Astrocyte of the spinal cord (primary cell): ENCODE data around the gene PRKAR1B.

Experiments
- DNase-seq: peaks from one replicate; pipeline ENCODE4 v3.0.0; 2011; ENCODE audit warnings: low read depth, low spot score
- H3K4me3 ChIP-seq: 2 replicates; pipeline ENCODE4 v1.5.1; 2011; ENCODE audit warnings: low read depth, mild to moderate bottlenecking, low read length, moderate library complexity
- in situ Hi-C: cut with HindIII; loops from 2 replicates; pipeline ENCODE4 v1.10.0; 2017; ENCODE audit warnings: low sequenced_read_pairs
- TF ChIP-seq, protein P1 (sequence below): IDR thresholded peaks from 2 replicates; pipeline ENCODE4 v1.5.1; 2012; ENCODE audit warnings: low read depth, mild to moderate bottlenecking, low read length, inconsistent platforms

The PRKAR1B gene

DNA sequence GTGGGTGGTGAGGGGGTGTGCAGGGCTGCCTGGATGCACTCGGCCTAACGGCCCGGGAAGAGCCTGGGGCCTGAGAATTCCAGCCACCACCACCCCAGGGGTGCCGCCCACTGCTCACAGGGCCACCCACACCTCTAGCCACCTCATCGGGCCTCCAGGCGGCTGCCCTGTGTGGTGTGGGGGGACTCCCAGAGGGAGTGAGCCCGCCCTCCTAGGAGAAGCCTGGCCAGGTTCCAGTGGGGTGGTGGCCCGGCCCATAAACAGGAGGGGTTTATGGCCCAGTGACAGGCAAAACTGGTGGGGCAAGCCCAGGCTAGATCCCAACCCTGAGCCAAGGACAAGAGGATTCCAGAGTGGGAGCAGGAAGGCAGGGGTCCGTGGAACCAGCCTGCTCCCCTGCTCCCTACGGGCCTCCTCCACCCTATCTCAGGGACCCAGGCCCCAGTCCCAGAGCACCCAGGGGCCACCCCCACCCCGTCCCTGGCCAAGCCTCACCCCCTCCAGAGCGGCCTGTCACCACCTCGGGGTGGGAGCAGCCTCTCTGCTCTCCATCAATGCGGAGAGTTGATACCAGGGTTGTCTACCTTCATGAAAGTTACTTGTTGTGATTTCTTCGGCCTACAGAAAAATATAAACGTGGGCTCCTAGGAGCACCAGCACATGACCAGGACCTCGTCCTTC is 187.2 kb downstream of the PRKAR1B start:
- peak; percentile 25 for DNase-seq
- TF ChIP-seq, protein P1, sequence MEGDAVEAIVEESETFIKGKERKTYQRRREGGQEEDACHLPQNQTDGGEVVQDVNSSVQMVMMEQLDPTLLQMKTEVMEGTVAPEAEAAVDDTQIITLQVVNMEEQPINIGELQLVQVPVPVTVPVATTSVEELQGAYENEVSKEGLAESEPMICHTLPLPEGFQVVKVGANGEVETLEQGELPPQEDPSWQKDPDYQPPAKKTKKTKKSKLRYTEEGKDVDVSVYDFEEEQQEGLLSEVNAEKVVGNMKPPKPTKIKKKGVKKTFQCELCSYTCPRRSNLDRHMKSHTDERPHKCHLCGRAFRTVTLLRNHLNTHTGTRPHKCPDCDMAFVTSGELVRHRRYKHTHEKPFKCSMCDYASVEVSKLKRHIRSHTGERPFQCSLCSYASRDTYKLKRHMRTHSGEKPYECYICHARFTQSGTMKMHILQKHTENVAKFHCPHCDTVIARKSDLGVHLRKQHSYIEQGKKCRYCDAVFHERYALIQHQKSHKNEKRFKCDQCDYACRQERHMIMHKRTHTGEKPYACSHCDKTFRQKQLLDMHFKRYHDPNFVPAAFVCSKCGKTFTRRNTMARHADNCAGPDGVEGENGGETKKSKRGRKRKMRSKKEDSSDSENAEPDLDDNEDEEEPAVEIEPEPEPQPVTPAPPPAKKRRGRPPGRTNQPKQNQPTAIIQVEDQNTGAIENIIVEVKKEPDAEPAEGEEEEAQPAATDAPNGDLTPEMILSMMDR = no peak
- H3K4me3 ChIP-seq = no peak overlapping the region
- in situ Hi-C loops = no loop called here

GRCh38 chr7:538764-539685 is 188.1 kb downstream of the PRKAR1B start:
- H3K4me3 ChIP-seq = no peak overlapping the region
- in situ Hi-C loops = no loop called here
- no peak for DNase-seq
- TF ChIP-seq, protein P1 = no peak

- DNase-seq = peak; percentile 75
- TF ChIP-seq, protein P1 = no peak
- in situ Hi-C loops = no loop called here
- H3K4me3 ChIP-seq = no peak overlapping the region
Measured at GRCh38 chr7:537911-538634, 189.0 kb downstream of the PRKAR1B start.

DNA sequence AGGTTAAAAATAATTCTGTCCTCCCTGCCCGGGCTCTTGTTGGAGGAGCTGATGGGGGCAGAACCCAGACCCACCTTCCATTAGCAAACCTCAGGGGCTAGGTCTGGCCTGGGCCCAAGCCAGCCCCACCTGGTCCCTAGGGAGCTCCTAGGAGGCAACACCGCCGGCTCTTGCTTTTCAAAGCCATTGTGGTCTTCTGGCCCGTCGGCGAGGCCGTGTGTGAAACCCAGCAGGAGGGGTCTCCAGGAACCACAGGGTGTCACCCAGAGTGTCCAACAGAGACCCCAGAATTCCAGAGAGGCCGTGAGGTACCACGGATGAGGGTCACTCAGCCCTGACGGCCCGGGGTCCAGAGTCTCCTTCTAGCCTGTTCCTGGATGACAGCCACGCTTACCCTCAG is 190.8 kb downstream of the PRKAR1B start:
- no peak for DNase-seq
- H3K4me3 ChIP-seq = no peak overlapping the region
- TF ChIP-seq, protein P1 = no peak
- in situ Hi-C loops = no loop called here

- no peak overlapping the region for H3K4me3 ChIP-seq
- DNase-seq = no peak
- TF ChIP-seq, protein P1 = no peak
- in situ Hi-C loops = no loop called here
Measured at GRCh38 chr7:534959-535358, 192.1 kb downstream of the PRKAR1B start.

DNA sequence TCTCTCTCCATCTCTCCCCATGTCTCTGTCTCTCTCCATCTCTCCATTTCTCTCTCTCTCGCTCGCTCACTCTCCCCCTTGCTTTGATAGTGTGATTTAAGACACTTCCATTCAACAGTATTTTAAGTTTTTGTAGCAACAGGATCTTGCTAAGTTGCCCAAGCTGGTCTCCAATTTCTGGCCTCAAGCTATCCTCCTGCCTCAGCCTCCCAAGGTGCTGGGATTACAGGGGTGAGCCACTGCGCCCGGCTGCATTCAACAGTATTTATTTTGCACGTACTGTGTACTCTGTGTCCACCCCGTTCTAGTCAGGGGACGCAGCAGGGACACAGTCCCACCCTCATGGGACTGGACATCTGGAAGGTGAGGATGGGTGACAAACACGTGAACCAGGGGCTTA is 193.0 kb downstream of the PRKAR1B start:
- in situ Hi-C loops = no loop called here
- DNase-seq = no peak
- no peak overlapping the region for H3K4me3 ChIP-seq
- TF ChIP-seq, protein P1 = no peak
